HUES64 (cell line): ENCODE measurements around the gene SERPIND1.
"Not testable (repeated sequence)": the region's sequence is repeated elsewhere in the genome, so short reads cannot be mapped to it uniquely, and the experiment has no call there.

Experiments
- H3K27ac ChIP-seq: 2 replicates; pipeline ENCODE4 v1.7.0; 2013; ENCODE audit warnings: low read depth, low read length, inconsistent platforms
- H3K27me3 ChIP-seq: 2 replicates; pipeline ENCODE4 v1.6.1; 2013; ENCODE audit warnings: mild to moderate bottlenecking, low read length; ENCODE audit not compliant: insufficient read depth
- H3K36me3 ChIP-seq: 2 replicates; pipeline ENCODE4 v1.6.1; 2013; ENCODE audit warnings: mild to moderate bottlenecking, low read length; ENCODE audit not compliant: insufficient read depth
- H3K4me1 ChIP-seq: 2 replicates; pipeline ENCODE4 v1.6.1; 2013; ENCODE audit warnings: mild to moderate bottlenecking, low read length, moderate library complexity; ENCODE audit not compliant: insufficient read depth
- H3K4me3 ChIP-seq: 2 replicates; pipeline ENCODE4 v1.5.1; 2013; ENCODE audit warnings: mild to moderate bottlenecking, low read length, moderate library complexity
- H3K9ac ChIP-seq: 2 replicates; pipeline ENCODE4 v1.6.1; 2013; ENCODE audit warnings: mild to moderate bottlenecking, low read depth, low read length
- H3K9me3 ChIP-seq: 2 replicates; pipeline ENCODE4 v1.6.1; 2013; ENCODE audit warnings: low read depth, low read length; ENCODE audit not compliant: insufficient read depth
- WGBS: fragments of 150-250, 120-280 bp; methylation state at CpG from one replicate; pipeline ENCODE4 v1.1.7; 2013; ENCODE audit warnings: missing lambda C conversion rate; 5-methylcytosine and 5-hydroxymethylcytosine counted together

Gene SERPIND1

DNA sequence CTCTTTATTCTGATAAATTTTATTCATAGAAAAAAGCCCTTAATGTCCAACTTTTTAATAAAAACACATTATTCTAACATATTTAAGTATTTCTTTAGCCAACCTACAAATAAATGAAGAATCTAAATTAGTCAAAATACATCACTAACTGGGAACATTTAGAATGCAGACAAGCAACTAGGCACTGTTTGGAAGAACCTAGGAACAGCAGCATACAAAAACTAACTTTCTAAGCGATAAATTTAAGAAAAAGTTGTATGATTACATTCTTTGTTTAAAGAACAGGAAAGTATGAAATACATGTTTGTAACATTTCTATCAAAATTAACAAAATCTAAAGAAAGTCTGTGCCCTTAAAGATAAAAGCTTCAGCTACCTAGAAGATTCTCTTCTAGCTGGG is 49.4 kb downstream of the SERPIND1 start:
- no peaks in the 10 kb centered on the region for H3K4me1 ChIP-seq
- no peaks in the 10 kb centered on the region for H3K9me3 ChIP-seq
- H3K27me3 ChIP-seq, result no peaks in the 10 kb centered on the region
- no peak overlapping the region for H3K27ac ChIP-seq
- no peak overlapping the region for H3K9ac ChIP-seq
- no CpG with 5 or more reads among the region's 1 CpG for WGBS
- H3K36me3 ChIP-seq, result peaks cover 30% of the 10 kb centered on the region
- no peak overlapping the region for H3K4me3 ChIP-seq

DNA sequence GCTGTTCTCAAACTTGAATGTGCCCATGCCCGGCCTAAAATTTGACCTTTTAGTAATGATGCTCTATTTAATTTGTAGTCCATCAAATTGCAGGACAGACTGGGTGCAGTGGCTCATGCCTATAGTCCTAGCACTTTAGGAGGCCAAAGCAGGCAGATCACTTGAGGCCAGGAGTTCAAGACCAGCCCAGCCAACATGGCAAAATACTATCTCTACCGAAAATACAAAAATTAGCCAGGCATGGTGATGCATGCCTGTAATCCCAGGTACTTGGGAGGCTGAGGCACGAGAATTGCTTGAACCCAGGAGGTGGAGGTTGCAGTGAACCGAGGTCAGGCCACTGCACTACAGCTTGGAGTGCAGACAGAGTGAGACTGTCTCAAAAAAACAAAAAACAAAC is 51.3 kb downstream of the SERPIND1 start:
- H3K9ac ChIP-seq, H3K27me3 ChIP-seq, H3K4me1 ChIP-seq, H3K4me3 ChIP-seq, H3K27ac ChIP-seq, H3K9me3 ChIP-seq: not testable (repeated sequence)
- 93% methylated on average over 4 of the region's 4 CpGs for WGBS
- peaks cover 12% of the 10 kb centered on the region; the same call in 1 of the 2 replicates for H3K36me3 ChIP-seq

DNA sequence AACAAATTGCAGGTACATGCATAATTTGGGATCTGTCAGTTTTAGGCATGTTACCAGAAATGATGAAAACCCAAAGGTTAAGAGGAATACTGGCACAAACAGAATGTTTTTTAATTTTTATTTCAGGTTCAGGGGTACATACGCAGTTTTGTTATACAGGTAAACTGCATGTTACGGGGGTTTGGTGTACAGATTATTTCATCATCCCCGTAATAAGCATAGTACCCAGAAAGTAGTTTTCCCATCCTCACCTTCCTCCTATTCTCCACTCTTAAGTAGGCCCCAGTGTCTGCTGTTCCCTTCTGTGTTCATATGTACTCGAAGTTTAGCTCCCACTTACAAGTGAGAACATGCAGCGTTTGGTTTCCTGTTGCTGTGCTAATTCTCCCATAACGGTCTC is 51.7 kb downstream of the SERPIND1 start:
- Histone ChIP-seq H3K27me3 (no peaks in the 10 kb centered on the region), H3K9ac (no peak overlapping the region), H3K4me3 (no peak overlapping the region), H3K27ac (no peak overlapping the region), H3K9me3 (no peaks in the 10 kb centered on the region), H3K4me1 (no peaks in the 10 kb centered on the region), H3K36me3 (peaks cover 12% of the 10 kb centered on the region; the same call in 1 of the 2 replicates)
- 94% methylated on average over 6 of the region's 6 CpGs for WGBS

DNA sequence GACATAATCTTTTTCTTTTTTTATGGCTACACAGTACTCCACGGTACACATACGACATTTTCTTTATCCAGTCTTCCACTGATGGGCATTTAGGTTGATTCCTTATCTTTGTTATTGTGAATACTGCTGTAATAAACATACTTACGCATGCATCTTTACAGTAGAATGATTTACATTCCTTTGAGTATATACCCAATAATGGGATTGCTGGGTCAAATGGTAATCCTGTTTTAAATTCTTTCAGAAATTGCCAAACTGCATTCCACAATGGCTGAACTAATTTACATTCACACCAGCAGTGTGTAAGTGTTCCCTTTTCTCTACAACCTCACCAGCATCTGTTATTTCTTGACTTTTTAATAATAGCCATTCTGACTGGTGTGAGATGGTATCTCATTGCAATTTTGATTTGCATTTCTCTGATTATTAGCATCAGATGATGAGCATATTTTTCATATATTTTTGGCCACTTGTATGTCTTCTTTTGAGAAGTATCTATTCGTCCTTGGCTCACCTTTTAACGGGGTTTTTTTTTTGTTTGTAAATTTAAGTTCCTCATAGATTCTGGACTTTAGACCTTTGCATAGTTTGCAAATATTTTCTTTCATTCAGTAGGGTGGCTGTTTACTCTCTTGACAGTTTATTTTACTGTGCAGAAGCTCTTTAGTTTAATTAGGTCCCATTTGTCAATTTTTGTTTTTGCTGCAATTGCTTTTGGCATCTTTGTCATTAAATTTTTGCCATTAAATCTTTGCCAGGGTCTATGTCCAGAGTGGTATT is 52.6 kb downstream of the SERPIND1 start:
- not testable (repeated sequence) for H3K9ac ChIP-seq, H3K27me3 ChIP-seq, H3K9me3 ChIP-seq, H3K4me1 ChIP-seq, H3K4me3 ChIP-seq, H3K27ac ChIP-seq
- H3K36me3 ChIP-seq, result peaks cover 12% of the 10 kb centered on the region; the same call in 1 of the 2 replicates
- 100% methylated on average over 2 of the region's 5 CpGs for WGBS

DNA sequence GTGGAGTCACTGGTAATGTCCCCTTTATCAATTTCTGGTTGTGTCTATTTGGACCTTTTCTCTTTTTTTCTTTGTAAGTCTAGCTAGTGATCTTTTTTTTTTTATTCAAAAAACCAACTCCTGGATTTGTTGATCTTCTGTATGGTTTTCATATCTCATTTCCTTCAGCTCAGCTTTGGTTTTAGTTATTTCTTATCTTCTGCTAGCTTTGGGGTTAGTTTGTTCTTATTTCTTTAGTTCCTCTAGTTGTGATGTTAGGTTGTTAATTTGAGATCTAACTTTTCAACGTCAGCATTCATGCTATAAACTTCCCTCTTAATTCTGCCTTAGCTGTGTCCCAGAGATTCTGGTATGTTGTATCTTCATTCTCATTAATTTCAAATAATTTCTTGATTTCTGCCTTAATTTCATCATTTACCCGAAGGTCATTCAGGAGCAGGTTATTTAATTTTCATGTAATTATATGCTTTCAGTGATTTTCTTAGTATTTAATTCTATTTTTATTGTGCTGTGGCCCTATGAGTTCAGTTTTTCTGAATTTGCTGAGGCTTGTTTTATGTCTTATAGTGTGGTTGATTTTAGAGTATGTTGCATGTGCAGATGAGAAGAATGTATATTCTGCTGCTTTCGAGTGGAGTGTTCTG is 55.7 kb downstream of the SERPIND1 start:
- Histone ChIP-seq H3K4me1 (no peaks in the 10 kb centered on the region), H3K27me3 (no peaks in the 10 kb centered on the region), H3K36me3 (peaks cover 13% of the 10 kb centered on the region; the same call in 1 of the 2 replicates), H3K9me3 (no peaks in the 10 kb centered on the region), H3K27ac (no peak overlapping the region), H3K4me3 (no peak overlapping the region), H3K9ac (no peak overlapping the region)
- WGBS, result 100% methylated on average over 1 of the region's 3 CpGs

DNA sequence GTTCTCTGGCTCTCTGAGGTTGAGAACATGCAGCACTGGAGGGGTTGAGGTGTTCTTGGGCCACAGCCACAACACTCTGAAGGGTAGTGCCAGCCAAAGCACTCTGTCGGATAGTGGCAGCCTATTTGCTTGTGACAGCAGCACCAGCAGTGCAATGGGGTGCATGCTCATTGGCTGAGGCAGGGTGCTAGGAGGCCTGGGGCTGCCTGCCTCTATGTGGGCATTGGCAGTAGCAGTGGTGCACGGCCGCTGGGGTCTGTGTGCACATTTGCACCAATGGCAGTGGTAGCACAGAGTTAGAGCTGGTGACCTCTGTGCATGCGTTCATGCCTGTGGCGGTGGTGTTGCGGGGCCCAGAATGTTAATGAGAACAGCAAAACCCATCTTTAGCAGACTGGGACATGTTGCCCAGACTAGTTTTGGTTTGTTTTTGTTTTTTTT is 59.3 kb downstream of the SERPIND1 start:
- WGBS, result 98% methylated on average over 6 of the region's 6 CpGs

DNA sequence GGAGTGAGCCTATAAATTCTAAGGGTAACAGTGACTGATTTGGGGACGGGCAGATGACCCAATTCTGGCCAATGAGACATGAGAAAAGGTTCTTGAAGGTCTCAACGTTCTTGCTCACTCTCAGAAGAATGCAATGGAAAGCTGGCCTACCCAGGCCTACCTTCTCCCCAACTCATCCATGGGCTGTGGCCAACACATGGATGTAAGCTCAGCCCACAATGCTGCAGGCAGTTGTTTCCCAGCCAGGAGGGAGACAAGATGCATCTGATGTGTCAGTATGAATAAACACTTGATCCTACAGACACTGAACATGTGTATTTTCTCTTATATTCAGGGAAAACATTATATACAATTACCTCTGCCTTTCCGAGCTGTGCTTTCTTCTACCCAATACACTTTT is 60.3 kb downstream of the SERPIND1 start:
- H3K4me1 ChIP-seq, result no peaks in the 10 kb centered on the region
- H3K4me3 ChIP-seq, result no peak overlapping the region
- WGBS, result 80% methylated on average over 3 of the region's 3 CpGs
- H3K36me3 ChIP-seq, result peaks cover 11% of the 10 kb centered on the region; the same call in 1 of the 2 replicates
- no peak overlapping the region for H3K9ac ChIP-seq
- no peaks in the 10 kb centered on the region for H3K9me3 ChIP-seq
- H3K27me3 ChIP-seq, result no peaks in the 10 kb centered on the region
- H3K27ac ChIP-seq, result no peak overlapping the region

More for the DNA sequence above, 59.3 kb downstream of the SERPIND1 start:
- Histone ChIP-seq H3K9me3 (no peaks in the 10 kb centered on the region), H3K4me1 (no peaks in the 10 kb centered on the region), H3K27me3 (no peaks in the 10 kb centered on the region), H3K36me3 (peaks cover 13% of the 10 kb centered on the region; the same call in 1 of the 2 replicates), H3K27ac (no peak overlapping the region), H3K9ac (no peak overlapping the region), H3K4me3 (no peak overlapping the region)

DNA sequence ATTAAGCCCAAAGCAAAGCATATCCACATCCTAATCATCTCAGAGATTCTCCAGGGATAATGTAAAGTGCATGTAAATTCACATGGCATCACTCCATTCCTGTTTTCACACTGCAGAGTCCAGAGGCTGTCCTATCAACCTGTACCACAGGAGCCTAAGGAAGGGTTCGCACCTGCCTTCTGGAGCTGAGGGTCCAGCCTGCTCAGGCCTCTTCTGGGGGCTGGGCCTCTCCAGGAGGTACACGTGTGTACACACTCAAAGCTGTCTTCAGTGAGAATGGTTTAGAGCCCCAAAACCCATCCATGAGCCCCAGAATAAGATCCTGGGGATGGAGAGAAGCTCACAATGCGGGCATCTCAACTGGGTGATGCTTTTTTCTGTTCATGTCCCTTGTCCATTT is 60.8 kb downstream of the SERPIND1 start:
- Histone ChIP-seq H3K4me1 (no peaks in the 10 kb centered on the region), H3K9me3 (no peaks in the 10 kb centered on the region), H3K27ac (no peak overlapping the region), H3K4me3 (no peak overlapping the region), H3K9ac (no peak overlapping the region), H3K27me3 (no peaks in the 10 kb centered on the region), H3K36me3 (peaks cover 11% of the 10 kb centered on the region; the same call in 1 of the 2 replicates)
- WGBS, result 96% methylated on average over 3 of the region's 3 CpGs
